AG04450 (cell line): ENCODE data around the gene GRIA4. TPM values are rescaled to one million over a fixed set of nuclear protein-coding genes. Genes with fewer than 3 reads are reported as not detected.

Experiments
- CTCF ChIA-PET: fragments of 300-600, 350-600 bp; formaldehyde crosslinking; extraction: SDS; loops from one replicate; lab custom pipeline; 2022; ENCODE audit warnings: antibody characterized with exemption, inconsistent platforms; lab: Charles Lee
- POLR2A ChIA-PET: fragments of 350-600 bp; formaldehyde crosslinking; extraction: SDS; loops from one replicate; lab custom pipeline; 2021; ENCODE audit warnings: antibody characterized with exemption, inconsistent platforms; lab: Yijun Ruan, JAX
- DNase-seq: peaks from one replicate; pipeline ENCODE4 v3.0.0-alpha.2; 2011; ENCODE audit warnings: low read depth, low spot score
- H3K27ac ChIP-seq: one replicate; pipeline ENCODE4 v1.5.1; 2012; ENCODE audit warnings: low read depth, low read length, control low read depth
- H3K27me3 ChIP-seq: one replicate; pipeline ENCODE4 v1.6.0; 2012; ENCODE audit warnings: low read length; ENCODE audit not compliant: control insufficient read depth, insufficient read depth
- H3K4me3 ChIP-seq: 2 replicates; pipeline ENCODE4 v1.5.1; 2011; ENCODE audit warnings: mild to moderate bottlenecking, low read depth, low read length, control low read depth
- H3K9me3 ChIP-seq: 2 replicates; pipeline ENCODE4 v1.5.1; 2012; ENCODE audit warnings: low read length; ENCODE audit not compliant: control insufficient read depth, insufficient read depth
- CTCF ChIP-seq: IDR thresholded peaks from 2 replicates; pipeline ENCODE4 v1.5.1; 2011; ENCODE audit warnings: low read depth, low read length, control low read depth, inconsistent platforms
- polyA plus RNA-seq: library from polyadenylated mRNA; depleted of rRNA; stranded (reverse); fragments of >200 nt; gene quantifications from 2 replicates; pipeline ENCODE4 v1.2.3, GENCODE V29; 2011

Gene GRIA4
- polyA plus RNA-seq, 1 experiment: 0.64 TPM

DNA sequence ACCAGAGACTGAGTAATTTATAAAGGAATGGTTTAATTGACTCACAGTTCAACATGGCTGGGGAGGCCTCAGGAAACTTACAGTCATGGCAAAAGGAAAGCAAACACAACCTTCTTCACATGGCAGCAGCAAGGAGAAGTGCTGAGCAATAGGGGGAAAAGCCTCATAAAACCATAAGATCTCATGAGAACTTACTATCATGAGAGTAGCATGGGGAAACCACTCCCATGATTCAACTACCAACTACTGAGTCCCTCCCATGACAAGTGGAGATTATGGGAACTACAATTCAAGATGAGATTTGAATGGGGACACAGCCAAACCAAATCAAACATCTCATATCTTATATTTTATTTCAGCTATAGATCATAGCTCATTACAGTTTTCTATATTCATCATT is 33.0 kb downstream of the GRIA4 start:
- CTCF ChIA-PET: interaction anchor here (0.6 to 0.9 kb wide), 2 partner anchors 220 to 295 kb away, joined by 3 read pairs; no protein-coding TSS in a partner anchor

GRCh38 chr11:105644839-105645573 is 35.1 kb downstream of the GRIA4 start:
- H3K27me3 ChIP-seq: no peaks in the 10 kb centered on the region
- no peak overlapping the region for H3K27ac ChIP-seq
- no peak for TF ChIP-seq CTCF
- H3K4me3 ChIP-seq: no peak overlapping the region
- no peak for DNase-seq
- no peaks in the 10 kb centered on the region for H3K9me3 ChIP-seq
- POLR2A ChIA-PET: no interaction called here
- CTCF ChIA-PET: no interaction called here

More for the DNA sequence above, 33.0 kb downstream of the GRIA4 start:
- H3K9me3 ChIP-seq: no peaks in the 10 kb centered on the region
- no peak for TF ChIP-seq CTCF
- H3K27me3 ChIP-seq: no peaks in the 10 kb centered on the region
- H3K27ac ChIP-seq: no peak overlapping the region
- H3K4me3 ChIP-seq: no peak overlapping the region
- DNase-seq: no peak
- POLR2A ChIA-PET: no interaction called here

DNA sequence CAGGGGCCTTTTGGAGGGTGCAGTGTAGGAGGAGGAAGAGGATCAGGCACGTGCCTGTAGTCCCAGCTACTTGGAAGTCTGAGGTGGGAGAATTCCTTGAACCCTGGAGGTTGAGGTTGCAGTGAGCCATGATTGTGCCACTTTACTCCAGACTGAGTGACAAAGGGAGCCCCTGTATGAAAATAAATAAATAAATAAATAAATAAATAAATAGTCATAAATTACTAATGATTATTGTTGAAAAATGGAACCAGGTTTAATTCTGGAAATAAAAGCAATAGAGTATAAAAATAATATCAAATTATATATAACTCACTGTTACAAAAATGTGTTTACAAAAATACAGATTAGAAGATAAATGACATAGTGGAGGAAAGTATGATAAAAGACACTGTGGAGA is 37.9 kb downstream of the GRIA4 start:
- H3K9me3 ChIP-seq: no peaks in the 10 kb centered on the region
- no peak overlapping the region for H3K27ac ChIP-seq
- POLR2A ChIA-PET: no interaction called here
- H3K27me3 ChIP-seq: no peaks in the 10 kb centered on the region
- CTCF ChIA-PET: no interaction called here
- no peak for DNase-seq
- TF ChIP-seq CTCF: no peak
- no peak overlapping the region for H3K4me3 ChIP-seq

DNA sequence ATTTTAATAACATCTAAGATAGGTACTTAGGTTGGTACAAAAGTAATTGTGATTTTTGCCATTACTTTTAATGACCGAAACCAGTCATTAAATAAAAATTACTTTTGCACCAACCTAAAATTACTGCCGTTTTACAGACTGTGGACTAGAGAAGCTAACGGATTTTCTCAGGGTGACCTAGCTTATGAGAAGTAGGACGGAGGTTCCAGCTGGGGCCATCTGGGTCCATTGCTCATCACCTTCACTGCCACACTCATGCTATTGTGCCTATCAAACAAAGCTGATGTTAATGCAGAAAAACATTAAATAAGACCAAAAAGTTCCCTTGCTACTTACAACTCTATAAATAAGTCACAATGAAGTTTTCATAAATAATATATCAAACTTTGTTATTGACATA is 38.9 kb downstream of the GRIA4 start:
- no peak for DNase-seq
- H3K27me3 ChIP-seq: no peaks in the 10 kb centered on the region
- no peaks in the 10 kb centered on the region for H3K9me3 ChIP-seq
- no peak for TF ChIP-seq CTCF
- no peak overlapping the region for H3K27ac ChIP-seq
- no peak overlapping the region for H3K4me3 ChIP-seq
- CTCF ChIA-PET: no interaction called here
- POLR2A ChIA-PET: no interaction called here

DNA sequence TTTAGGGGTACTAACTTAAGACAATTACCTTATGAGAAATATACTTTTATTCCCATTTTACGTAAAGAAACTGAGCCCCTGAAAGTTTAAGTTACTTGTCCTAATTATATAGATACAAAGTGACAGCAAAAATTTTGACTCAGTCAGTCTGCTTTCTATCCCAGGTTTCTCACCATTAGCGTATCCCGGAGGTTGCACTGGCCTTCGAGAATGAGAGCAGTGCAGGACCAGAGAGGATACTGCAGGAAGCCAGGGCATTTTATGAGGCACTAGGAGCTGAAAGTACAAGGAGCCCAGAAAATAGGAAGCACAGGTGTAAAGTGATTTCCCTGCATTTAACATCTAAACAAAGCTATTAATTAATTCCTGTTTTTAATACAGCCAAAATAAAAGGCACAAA is 55.4 kb downstream of the GRIA4 start:
- ChIA-PET CTCF (no interaction called here), POLR2A (no interaction called here)
- TF ChIP-seq CTCF: no peak

More for the DNA sequence above, 55.4 kb downstream of the GRIA4 start:
- no peak overlapping the region for H3K4me3 ChIP-seq
- H3K27ac ChIP-seq: no peak overlapping the region
- no peaks in the 10 kb centered on the region for H3K27me3 ChIP-seq
- DNase-seq: no peak
- no peaks in the 10 kb centered on the region for H3K9me3 ChIP-seq
